Common myeloid progenitor, CD34-positive (primary cell): ENCODE results near the gene HELZ.

Source experiments
- CTCF ChIA-PET: fragments of 350-600 bp; sonication (Branson Sonifier 250); formaldehyde crosslinking; loops from one replicate; lab custom pipeline; 2021; ENCODE audit warnings: antibody characterized with exemption; lab: Charles Lee
- POLR2A ChIA-PET: fragments of 350-600 bp; sonication (Branson Sonifier 250); formaldehyde crosslinking; loops from one replicate; lab custom pipeline; 2021; ENCODE audit warnings: antibody characterized with exemption; lab: Charles Lee
- DNase-seq, 3 donors: peaks; one replicate each; pipeline versions ENCODE4 v3.0.0 to v3.0.0-alpha.2; 2013
- H3K27ac ChIP-seq, 2 experiments: 1 replicate in 1 of 2; 2 replicates in 1 of 2; pipeline ENCODE4 v1.7.0; 2013; ENCODE audit warnings: inconsistent platforms in 2 of 2, low read length in 2 of 2, mild to moderate bottlenecking in 2 of 2, low read depth in 1 of 2, moderate library complexity in 1 of 2; ENCODE audit not compliant: severe bottlenecking in 2 of 2, insufficient read depth in 1 of 2, poor library complexity in 1 of 2
- H3K27me3 ChIP-seq, 5 experiments: replicated peaks in 2 of 5; 1 replicate in 3 of 5; 2 replicates in 2 of 5; pipeline versions ENCODE4 v1.6.1 to v1.7.0; 2013; ENCODE audit warnings: low read length in 4 of 5, mild to moderate bottlenecking in 2 of 5, moderate library complexity in 2 of 5, inconsistent platforms in 1 of 5; ENCODE audit not compliant: insufficient read depth in 5 of 5, control insufficient read depth in 4 of 5
- H3K36me3 ChIP-seq, 4 experiments: 1 replicate in 2 of 4; 2 replicates in 2 of 4; pipeline versions ENCODE4 v1.6.1 to v1.7.0; 2013; ENCODE audit warnings: low read length in 3 of 4, control low read depth in 1 of 4, mild to moderate bottlenecking in 1 of 4; ENCODE audit not compliant: control insufficient read depth in 4 of 4, insufficient read depth in 4 of 4
- H3K4me1 ChIP-seq, 4 experiments: 1 replicate in 3 of 4; 2 replicates in 1 of 4; pipeline versions ENCODE4 v1.6.1 to v1.7.1; 2013; ENCODE audit warnings: low read length in 3 of 4, mild to moderate bottlenecking in 3 of 4, control low read depth in 1 of 4, inconsistent platforms in 1 of 4, moderate library complexity in 1 of 4; ENCODE audit not compliant: control insufficient read depth in 4 of 4, insufficient read depth in 4 of 4; ENCODE audit errors: control extremely low read depth in 1 of 4
- H3K4me3 ChIP-seq, 7 experiments: 1 replicate in 4 of 7; 2 replicates in 3 of 7; pipeline versions ENCODE4 v1.5.1 to v1.7.0; 2013; ENCODE audit warnings: mild to moderate bottlenecking in 7 of 7, low read length in 6 of 7, moderate library complexity in 6 of 7, inconsistent platforms in 2 of 7, low read depth in 2 of 7, control low read depth in 1 of 7; ENCODE audit not compliant: insufficient read depth in 4 of 7, control insufficient read depth in 1 of 7; ENCODE audit errors: extremely low read depth in 1 of 7
- H3K9me3 ChIP-seq, 5 experiments: 1 replicate in 4 of 5; 2 replicates in 1 of 5; pipeline versions ENCODE4 v1.6.1 to v1.7.1; 2013; ENCODE audit warnings: low read length in 4 of 5, mild to moderate bottlenecking in 2 of 5, inconsistent platforms in 1 of 5, low read depth in 1 of 5, moderate library complexity in 1 of 5; ENCODE audit not compliant: control insufficient read depth in 4 of 5, insufficient read depth in 2 of 5; ENCODE audit errors: control extremely low read depth in 1 of 5
- WGBS: methylation state at CpG from one replicate; pipeline ENCODE4 v1.1.5; 2013; ENCODE audit not compliant: insufficient coverage; 5-methylcytosine and 5-hydroxymethylcytosine counted together

The HELZ gene

DNA sequence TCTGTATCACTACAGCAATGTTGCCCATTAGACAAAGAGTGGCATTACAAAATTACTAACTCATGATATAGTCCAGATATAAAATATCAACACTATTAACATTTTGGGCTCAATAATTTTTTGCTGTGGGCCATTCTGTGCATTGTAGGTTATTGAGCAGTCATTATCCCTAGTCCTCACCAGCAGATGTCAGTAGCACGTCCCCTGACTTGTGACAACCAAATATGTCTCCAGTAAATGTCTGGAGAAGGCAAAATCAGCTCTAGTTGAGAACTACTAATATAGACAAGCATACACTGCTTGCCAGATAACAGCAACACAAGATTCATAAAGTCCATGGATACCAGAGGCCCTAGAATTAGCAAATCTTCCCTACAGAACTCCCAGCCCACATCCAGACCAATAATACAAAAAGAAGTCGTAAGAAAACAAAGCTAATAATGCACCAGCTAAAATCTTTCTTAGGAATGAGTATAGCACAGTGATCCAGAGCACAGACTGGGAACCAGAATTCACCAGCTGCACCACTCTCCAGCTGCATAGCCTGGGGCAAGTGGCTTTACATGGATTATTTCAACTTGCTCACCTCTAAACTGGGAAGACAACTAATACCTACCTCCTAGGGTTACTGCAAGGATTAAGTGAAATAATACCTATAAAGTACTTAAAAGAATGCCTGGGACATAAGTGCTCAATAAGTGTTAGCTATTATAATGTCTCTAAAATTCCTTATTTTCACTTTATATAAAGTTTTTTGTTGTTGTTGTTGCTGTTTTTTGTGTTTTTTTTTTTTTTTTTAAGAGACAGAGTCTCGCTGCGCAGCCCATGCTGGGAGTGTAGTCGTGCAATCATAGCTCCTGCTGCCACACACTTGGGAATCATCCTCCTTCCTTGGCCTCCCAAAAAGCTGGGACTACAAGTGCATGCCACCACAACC lies 23.7 kb downstream of the HELZ start:
- Histone ChIP-seq H3K27me3 (no peaks in the 10 kb centered on the region), H3K27ac (no peak overlapping the region), H3K9me3 (no peaks in the 10 kb centered on the region), H3K36me3 (peaks cover 8 to 32% (median 24%) of the 10 kb centered on the region in 4 experiments), H3K4me1 (peaks cover 0 to 5% (median 2%) of the 10 kb centered on the region in 4 experiments), H3K4me3 (no peak overlapping the region)
- CTCF ChIA-PET, result interaction anchor here (0.6 to 5.9 kb wide), 21 partner anchors 9 to 640 kb away, joined by 3 to 123 read pairs (median 4); partner anchors contain the start of gene HELZ
- POLR2A ChIA-PET, result interaction anchor here (1.2 kb wide), 1 partner anchor 36 kb away, joined by 3 read pairs; no protein-coding TSS in a partner anchor
- 100% methylated on average over 1 of the region's 5 CpGs for WGBS
- DNase-seq, result peak; percentile 68 to 85 (median 73)

DNA sequence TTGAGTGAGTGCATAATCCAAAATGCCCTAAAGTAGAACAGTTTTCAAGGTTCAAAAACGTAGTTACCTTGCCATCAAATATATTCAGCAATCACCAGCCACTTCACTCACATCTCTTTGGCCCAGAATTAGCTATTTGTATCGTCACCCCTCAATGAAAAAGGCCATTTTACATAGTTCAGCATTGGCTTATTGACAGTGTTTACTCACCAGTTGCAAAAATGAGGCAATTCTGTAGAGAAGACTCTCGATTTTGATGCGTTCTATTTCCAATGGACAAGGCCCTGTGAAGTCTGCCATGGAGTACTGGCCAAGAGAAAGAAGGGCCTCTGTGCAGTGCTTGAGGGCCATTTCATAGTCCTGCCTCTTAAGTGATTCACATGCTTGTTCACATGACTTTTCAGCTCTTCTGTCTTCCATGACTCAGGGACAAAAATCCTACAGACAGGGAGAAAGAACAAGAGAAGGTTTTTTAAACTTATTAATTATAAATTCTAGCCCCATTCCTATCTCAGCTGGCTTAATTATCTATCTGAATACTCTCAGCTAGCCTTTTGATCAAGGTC lies 26.5 kb downstream of the HELZ start:
- Histone ChIP-seq H3K27ac (no peak overlapping the region), H3K4me3 (no peak overlapping the region), H3K4me1 (peaks cover 0 to 8% (median 4%) of the 10 kb centered on the region in 4 experiments), H3K27me3 (no peaks in the 10 kb centered on the region), H3K36me3 (peaks cover 10 to 43% (median 27%) of the 10 kb centered on the region in 4 experiments), H3K9me3 (no peaks in the 10 kb centered on the region)
- 100% methylated on average over 3 of the region's 4 CpGs for WGBS
- CTCF ChIA-PET, result interaction anchor here (1.1 kb wide), 1 partner anchor 21 kb away, joined by 3 read pairs; no protein-coding TSS in a partner anchor
- DNase-seq, result no peak
- POLR2A ChIA-PET, result no interaction called here

DNA sequence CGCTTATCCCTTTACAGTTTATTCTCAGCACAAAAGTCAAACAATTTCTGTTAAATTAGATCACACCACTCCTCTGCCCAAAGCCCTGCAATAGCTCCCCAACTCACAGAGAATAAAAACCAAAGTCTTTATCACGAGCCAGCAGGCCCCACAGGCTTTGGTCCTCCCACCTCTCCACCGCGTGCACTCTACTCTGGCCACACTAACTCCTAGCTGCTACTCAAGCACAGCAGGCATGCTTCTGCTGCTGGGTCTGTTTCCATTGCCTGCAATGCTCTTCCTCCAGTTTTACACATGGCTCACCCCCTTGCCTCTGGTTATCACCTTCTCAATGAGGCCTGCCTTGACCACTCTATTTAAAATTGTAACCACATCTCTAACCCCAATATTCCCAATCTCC lies 27.6 kb downstream of the HELZ start:
- DNase-seq, result peak; percentile 39 to 81 (median 65)
- Histone ChIP-seq H3K27me3 (no peaks in the 10 kb centered on the region), H3K9me3 (no peaks in the 10 kb centered on the region), H3K36me3 (peaks cover 6 to 41% (median 27%) of the 10 kb centered on the region in 4 experiments), H3K4me1 (peaks cover 0 to 17% (median 11%) of the 10 kb centered on the region in 4 experiments), H3K27ac (no peak overlapping the region), H3K4me3 (no peak overlapping the region)
- WGBS, result 88% methylated on average over 4 of the region's 4 CpGs
- CTCF ChIA-PET, result interaction anchor here (2.7 kb wide), 1 partner anchor 77 kb away, joined by 7 read pairs; no protein-coding TSS in a partner anchor
- POLR2A ChIA-PET, result no interaction called here

DNA sequence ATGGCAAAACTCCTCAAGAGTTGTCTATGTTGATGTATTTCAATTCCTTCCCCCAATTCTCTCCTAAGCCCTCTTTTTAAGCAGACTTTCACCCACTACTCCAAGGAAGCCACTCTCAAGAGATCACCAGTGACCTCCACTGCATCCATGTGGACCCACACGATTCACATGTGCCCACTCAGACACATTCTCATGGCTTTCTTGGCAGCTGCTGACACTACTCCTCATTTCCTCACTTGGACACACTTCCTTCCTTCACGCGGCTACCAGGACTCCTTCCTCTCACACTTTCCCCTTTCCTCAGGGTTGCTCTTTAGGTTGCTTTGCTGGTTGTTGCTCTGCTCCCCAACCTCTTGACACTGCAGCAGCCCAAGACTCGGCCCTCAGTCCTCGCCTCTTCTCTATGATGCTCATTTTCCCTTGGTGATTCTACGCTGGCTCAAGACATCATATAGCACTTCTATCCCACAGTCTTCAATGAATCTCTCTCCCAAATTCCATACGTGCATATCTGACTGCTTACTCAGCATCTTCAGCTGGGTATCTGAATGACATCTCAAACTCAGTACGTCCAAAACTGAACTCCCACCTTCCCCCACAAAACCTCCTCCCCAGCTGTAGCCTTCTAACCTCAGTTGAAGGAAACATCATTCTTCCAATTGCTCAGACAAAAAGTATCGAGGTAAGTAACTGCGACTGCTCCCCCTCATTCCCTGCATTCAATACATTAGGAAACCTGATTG lies 28.2 kb downstream of the HELZ start:
- H3K27ac ChIP-seq, result no peak overlapping the region
- H3K9me3 ChIP-seq, result no peaks in the 10 kb centered on the region
- ChIA-PET CTCF (interaction anchor here (1.7 to 2.7 kb wide), 3 partner anchors 56 to 77 kb away, joined by 3 to 8 read pairs (median 7); no protein-coding TSS in a partner anchor), POLR2A (no interaction called here)
- H3K27me3 ChIP-seq, result no peaks in the 10 kb centered on the region
- peaks cover 6 to 42% (median 27%) of the 10 kb centered on the region in 4 experiments for H3K36me3 ChIP-seq
- peaks cover 0 to 17% (median 11%) of the 10 kb centered on the region in 4 experiments for H3K4me1 ChIP-seq
- 91% methylated on average over 10 of the region's 10 CpGs for whole genome bisulfite sequencing
- DNase-seq, result no peak
- no peak overlapping the region for H3K4me3 ChIP-seq

DNA sequence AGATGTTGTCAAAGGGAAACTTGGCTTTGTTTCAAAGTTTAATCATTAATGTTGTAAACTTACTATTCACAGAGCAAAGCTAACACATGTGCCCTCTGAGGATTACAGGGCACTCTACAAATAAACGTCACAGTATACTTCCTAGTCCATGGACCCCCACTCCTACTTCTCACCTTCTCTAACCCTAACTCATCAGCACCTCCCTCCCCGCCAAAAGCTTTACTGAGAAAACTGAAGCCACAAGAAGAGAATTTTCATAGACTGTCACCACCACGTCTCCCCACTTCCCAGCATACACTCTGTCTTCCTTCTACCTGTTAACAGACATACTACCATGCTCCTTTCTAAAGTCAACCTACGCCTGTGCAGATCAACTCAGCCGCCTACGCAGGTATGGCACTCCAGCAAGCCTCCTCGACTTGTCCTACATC lies 29.0 kb downstream of the HELZ start:
- Histone ChIP-seq H3K4me1 (peaks cover 0 to 16% (median 10%) of the 10 kb centered on the region in 4 experiments), H3K4me3 (no peak overlapping the region), H3K27me3 (no peaks in the 10 kb centered on the region), H3K27ac (no peak overlapping the region), H3K36me3 (peaks cover 6 to 43% (median 27%) of the 10 kb centered on the region in 4 experiments), H3K9me3 (no peaks in the 10 kb centered on the region)
- WGBS, result 95% methylated on average over 4 of the region's 7 CpGs
- ChIA-PET POLR2A (no interaction called here), CTCF (interaction anchor here (0.6 to 2.7 kb wide), 5 partner anchors 20 to 78 kb away, joined by 3 to 8 read pairs (median 4); no protein-coding TSS in a partner anchor)
- no peak for DNase-seq

DNA sequence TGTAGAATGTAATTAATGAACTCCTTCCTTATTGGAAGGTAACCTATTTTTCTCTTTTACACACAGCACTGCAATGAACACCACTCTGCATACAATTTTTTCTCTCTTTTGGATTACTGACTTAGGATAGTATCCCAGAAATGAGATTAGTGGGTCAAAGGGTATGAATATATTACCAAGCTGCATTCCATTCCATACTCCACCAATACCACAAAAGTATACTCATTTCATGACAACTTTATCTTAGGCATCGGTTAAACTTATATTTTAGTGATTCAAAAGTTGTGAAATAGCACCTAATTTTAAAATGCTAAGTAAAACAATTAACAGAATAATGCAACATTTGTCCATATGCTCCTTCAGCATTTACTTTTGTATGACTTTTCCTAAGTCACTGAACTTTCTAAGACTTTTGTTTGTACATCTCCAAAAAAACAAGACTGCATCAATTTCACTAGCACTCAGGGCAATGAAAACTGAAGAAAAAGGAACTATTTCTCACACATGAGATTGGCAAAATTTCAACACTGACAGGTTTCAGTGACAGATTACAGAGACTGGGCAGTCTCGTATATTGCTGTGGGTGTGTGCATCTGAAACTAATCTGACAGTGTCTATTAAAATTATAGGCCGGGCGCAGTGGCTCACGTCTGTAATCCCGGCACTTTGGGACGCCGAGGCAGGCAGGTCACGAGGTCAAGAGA lies 32.1 kb downstream of the HELZ start:
- Histone ChIP-seq H3K27me3 (no peaks in the 10 kb centered on the region), H3K4me1 (peaks cover 0 to 16% (median 10%) of the 10 kb centered on the region in 4 experiments), H3K36me3 (peaks cover 9 to 35% (median 22%) of the 10 kb centered on the region in 4 experiments), H3K9me3 (no peaks in the 10 kb centered on the region), H3K27ac (no peak overlapping the region), H3K4me3 (no peak overlapping the region)
- POLR2A ChIA-PET, result no interaction called here
- 10% methylated on average over 8 of the region's 9 CpGs for WGBS
- DNase-seq, result peak; percentile 45 to 82 (median 75)
- CTCF ChIA-PET, result interaction anchor here (0.6 to 1.5 kb wide), 4 partner anchors 8 to 80 kb away, joined by 3 to 5 read pairs (median 3); no protein-coding TSS in a partner anchor
